Ascending aorta (tissue), 2 donors: ENCODE data around the gene KRT76. TPM values are rescaled to one million over a fixed set of nuclear protein-coding genes. Genes with fewer than 3 reads are reported as not detected.

Experiments used
- DNase-seq, 2 donors: peaks; one replicate each; pipeline ENCODE4 v3.0.0-alpha.2; 2019; ENCODE audit warnings: low spot score in 2 of 2
- H3K27ac ChIP-seq, 2 donors: fragments of 200-600 bp; sonication (generic); one replicate each; pipeline ENCODE4 v1.5.1; 2016 to 2017; ENCODE audit warnings: mild to moderate bottlenecking in 1 of 2
- H3K27me3 ChIP-seq: fragments of 200-600 bp; sonication (generic); one replicate; pipeline ENCODE4 v1.5.1; 2017
- H3K36me3 ChIP-seq, 2 donors: fragments of 200-600 bp; sonication (generic); one replicate each; pipeline ENCODE4 v1.5.1; 2016
- H3K4me1 ChIP-seq, 2 donors: fragments of 200-600 bp; sonication (generic); one replicate each; pipeline ENCODE4 v1.5.1; 2016 to 2017; ENCODE audit warnings: mild to moderate bottlenecking in 1 of 2
- H3K4me3 ChIP-seq, 2 donors: fragments of 200-600 bp; sonication (generic); one replicate each; pipeline ENCODE4 v1.5.1; 2016 to 2017; ENCODE audit warnings: mild to moderate bottlenecking in 1 of 2
- H3K9me3 ChIP-seq, 2 donors: fragments of 200-600 bp; sonication (generic); one replicate each; pipeline ENCODE4 v1.5.1; 2016
- intact Hi-C: fragments of 100-400 bp; cut with DNase I; formaldehyde crosslinking; loops from one replicate; pipeline ENCODE4 v1.15.1; 2023
- total RNA-seq: library from RNA; depleted of rRNA; stranded (reverse); fragments of >200 nt; gene quantifications from one replicate; pipeline ENCODE4 v1.1.0, GENCODE V29; 2016
- TF ChIP-seq, protein P1 (sequence below), 3 experiments: fragments of 200-600 bp in 2 of 3; fragments of 450-650 bp in 1 of 3; sonication (generic) in 2 of 3; IDR thresholded peaks; one replicate each; pipeline ENCODE4 v1.5.1; 2016 to 2019; ENCODE audit warnings: antibody characterized with exemption in 3 of 3, mild to moderate bottlenecking in 1 of 3, moderate library complexity in 1 of 3

KRT76 gene
- total RNA-seq, 1 donor from 2014 or later, result not detected

DNA sequence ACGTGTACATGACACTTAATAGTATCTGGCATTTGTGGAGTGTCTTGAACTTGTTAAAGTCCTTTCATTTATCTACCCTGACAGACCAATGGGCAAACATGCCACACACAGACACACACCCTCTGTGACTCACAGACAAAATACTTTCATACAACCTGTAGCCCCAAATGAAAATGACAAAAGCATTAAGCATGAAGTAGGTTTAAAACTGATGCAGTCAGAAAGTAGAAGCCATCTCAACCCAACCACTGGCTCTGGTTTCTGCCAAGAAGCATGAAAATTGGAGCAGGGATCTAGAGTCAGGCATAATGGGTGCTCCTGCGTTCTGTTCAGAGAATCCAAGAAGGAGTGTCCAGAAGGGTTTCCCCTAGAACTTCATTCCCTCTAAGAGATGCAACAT lies 50.7 kb downstream of the KRT76 start:
- no peak for DNase-seq

DNA sequence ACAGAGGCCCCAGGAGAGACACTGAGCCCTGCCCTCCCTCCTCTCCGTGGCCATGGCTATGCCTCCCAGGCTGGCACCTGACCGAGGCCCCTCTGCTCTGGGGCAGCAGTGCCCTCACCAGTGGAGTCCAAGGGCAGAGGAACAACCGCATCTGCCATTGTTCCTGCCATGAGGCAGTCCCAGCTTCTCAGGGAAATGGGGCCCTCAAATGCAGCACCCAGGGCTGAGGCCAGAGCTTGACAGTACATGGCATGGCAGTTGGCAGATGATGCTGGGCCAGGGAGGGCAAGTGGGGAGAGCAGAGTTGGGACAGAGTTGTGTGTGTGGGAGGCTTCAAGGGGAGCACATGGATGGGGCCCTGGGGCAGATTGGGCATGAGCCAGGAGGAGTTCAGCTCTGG lies 52.8 kb downstream of the KRT76 start:
- TF ChIP-seq, protein P1, sequence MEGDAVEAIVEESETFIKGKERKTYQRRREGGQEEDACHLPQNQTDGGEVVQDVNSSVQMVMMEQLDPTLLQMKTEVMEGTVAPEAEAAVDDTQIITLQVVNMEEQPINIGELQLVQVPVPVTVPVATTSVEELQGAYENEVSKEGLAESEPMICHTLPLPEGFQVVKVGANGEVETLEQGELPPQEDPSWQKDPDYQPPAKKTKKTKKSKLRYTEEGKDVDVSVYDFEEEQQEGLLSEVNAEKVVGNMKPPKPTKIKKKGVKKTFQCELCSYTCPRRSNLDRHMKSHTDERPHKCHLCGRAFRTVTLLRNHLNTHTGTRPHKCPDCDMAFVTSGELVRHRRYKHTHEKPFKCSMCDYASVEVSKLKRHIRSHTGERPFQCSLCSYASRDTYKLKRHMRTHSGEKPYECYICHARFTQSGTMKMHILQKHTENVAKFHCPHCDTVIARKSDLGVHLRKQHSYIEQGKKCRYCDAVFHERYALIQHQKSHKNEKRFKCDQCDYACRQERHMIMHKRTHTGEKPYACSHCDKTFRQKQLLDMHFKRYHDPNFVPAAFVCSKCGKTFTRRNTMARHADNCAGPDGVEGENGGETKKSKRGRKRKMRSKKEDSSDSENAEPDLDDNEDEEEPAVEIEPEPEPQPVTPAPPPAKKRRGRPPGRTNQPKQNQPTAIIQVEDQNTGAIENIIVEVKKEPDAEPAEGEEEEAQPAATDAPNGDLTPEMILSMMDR (IDR thresholded peaks at IDR 0.05), result no peak
- no peak for DNase-seq
- Histone ChIP-seq H3K27ac (no peak overlapping the region), H3K36me3 (no peaks in the 10 kb centered on the region), H3K9me3 (no peaks in the 10 kb centered on the region), H3K27me3 (no peaks in the 10 kb centered on the region), H3K4me1 (no peaks in the 10 kb centered on the region), H3K4me3 (no peak overlapping the region)
- intact Hi-C loops, result no loop called here

More for the DNA sequence above, 50.7 kb downstream of the KRT76 start:
- Histone ChIP-seq H3K9me3 (no peaks in the 10 kb centered on the region), H3K27me3 (no peaks in the 10 kb centered on the region), H3K4me1 (no peaks in the 10 kb centered on the region), H3K36me3 (no peaks in the 10 kb centered on the region), H3K4me3 (no peak overlapping the region), H3K27ac (no peak overlapping the region)
- intact Hi-C loops, result no loop called here
- TF ChIP-seq, protein P1 (IDR thresholded peaks at IDR 0.05), result no peak

DNA sequence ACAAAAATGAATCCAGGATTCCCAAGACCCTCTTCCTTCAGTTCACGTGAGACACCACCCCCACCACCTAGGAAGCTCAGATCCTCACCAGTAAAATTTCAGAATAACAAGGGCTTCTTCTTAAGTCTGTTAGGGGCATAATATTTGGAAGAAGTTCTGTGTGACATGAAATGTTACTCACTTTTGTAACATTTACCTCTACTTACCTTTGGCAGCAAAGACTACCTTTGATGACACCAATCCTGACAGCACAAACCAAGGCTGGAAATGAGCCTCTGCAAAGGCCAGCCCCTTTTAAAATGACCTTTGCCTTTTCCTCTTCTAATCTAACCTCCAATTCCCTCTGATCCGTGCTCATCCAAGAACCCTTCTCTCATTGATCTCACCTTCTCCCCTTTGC lies 54.5 kb downstream of the KRT76 start:
- Histone ChIP-seq H3K27me3 (no peaks in the 10 kb centered on the region), H3K9me3 (no peaks in the 10 kb centered on the region), H3K27ac (no peak overlapping the region), H3K36me3 (no peaks in the 10 kb centered on the region), H3K4me3 (no peak overlapping the region), H3K4me1 (no peaks in the 10 kb centered on the region)
- TF ChIP-seq, protein P1 (IDR thresholded peaks at IDR 0.05), result no peak
- DNase-seq, result no peak
- intact Hi-C loops, result no loop called here

DNA sequence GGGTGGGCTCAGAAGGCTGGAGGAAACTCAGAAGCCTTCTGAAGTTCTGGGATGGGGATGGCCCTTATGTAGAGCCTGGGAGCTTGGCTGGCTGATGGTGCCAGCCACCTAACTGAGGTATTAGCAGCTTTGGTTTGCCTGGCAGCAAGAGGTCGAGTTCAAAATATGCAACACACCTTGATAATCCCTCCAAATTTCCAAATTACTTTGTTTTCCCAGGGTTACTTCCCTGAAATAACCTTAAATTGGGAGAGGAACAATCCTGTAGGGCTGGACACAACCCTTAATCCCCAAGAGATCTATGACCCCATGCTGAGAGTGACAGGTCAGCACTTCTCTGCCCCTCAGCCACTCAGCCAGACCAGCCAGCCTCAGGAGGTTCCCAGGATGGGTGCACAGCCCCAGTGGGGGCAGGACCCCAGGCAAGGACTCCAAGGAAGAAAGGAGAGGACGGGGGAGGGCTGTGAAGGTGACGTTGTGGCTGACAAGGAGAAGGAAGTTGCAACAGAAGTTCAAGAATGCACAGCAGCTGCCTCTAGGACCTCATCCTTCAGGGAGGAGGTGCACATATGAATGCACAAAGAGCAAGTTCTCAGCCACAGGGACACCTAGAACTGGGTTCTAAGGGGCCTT lies 55.2 kb downstream of the KRT76 start:
- intact Hi-C loops, result no loop called here
- TF ChIP-seq, protein P1 (IDR thresholded peaks at IDR 0.05), result no peak

DNA sequence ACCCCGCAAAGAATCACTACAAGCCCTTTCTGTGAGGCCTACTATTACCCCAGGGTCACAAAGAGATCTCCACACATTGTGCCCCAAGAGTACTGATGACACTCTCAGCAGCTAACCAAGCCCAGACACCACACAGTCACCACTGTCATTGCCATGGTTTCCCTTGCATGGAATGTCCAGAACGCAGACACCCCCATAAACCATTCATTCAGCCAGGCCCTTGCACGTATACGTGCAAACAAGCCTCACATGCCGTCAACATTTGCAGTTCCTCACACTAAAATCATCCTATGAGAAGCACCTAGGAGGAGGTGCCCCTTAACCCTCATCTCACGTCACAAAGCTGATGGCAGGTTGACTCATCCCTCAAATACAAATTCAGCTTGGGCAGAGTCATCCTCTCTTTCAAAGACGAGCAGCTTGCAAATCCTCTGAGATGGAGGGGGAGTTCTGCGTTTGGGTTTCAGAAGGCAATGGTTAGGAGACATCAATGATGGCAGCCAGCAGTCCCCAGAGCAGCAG lies 56.7 kb downstream of the KRT76 start:
- intact Hi-C loops, result no loop called here
- Histone ChIP-seq H3K4me3 (no peak overlapping the region), H3K9me3 (no peaks in the 10 kb centered on the region), H3K36me3 (no peaks in the 10 kb centered on the region), H3K4me1 (no peaks in the 10 kb centered on the region), H3K27ac (no peak overlapping the region), H3K27me3 (no peaks in the 10 kb centered on the region)
- DNase-seq, result no peak
- TF ChIP-seq, protein P1 (IDR thresholded peaks at IDR 0.05), result no peak

More for the DNA sequence above, 55.2 kb downstream of the KRT76 start:
- Histone ChIP-seq H3K27ac (no peak overlapping the region), H3K4me3 (no peak overlapping the region), H3K9me3 (no peaks in the 10 kb centered on the region), H3K4me1 (no peaks in the 10 kb centered on the region), H3K36me3 (no peaks in the 10 kb centered on the region), H3K27me3 (no peaks in the 10 kb centered on the region)
- DNase-seq, result no peak

Other genes starting within 250 kb of the KRT76 start
- not detected for gene KRT71, start 224.2 kb downstream of the KRT76 start, total RNA-seq
- not detected for gene KRT74, start 203.5 kb downstream of the KRT76 start, total RNA-seq
- gene KRT72, start 175.9 kb downstream of the KRT76 start, total RNA-seq, result not detected
- not detected for gene KRT73, start 158.8 kb downstream of the KRT76 start, total RNA-seq
- gene KRT2, start 125.1 kb downstream of the KRT76 start, total RNA-seq, result not detected
- not detected for gene KRT1, start 96.9 kb downstream of the KRT76 start, total RNA-seq
- not detected for gene KRT77, start 73.8 kb downstream of the KRT76 start, total RNA-seq
- gene KRT3, start 18.8 kb upstream of the KRT76 start, total RNA-seq, result not detected
- not detected for gene KRT4, start 36.8 kb upstream of the KRT76 start, total RNA-seq
- not detected for gene KRT79, start 57.0 kb upstream of the KRT76 start, total RNA-seq
- gene KRT78, start 71.6 kb upstream of the KRT76 start, total RNA-seq, result not detected
- 54.3 TPM for gene KRT8, start 127.7 kb upstream of the KRT76 start, total RNA-seq
- gene KRT18, start 171.8 kb upstream of the KRT76 start, total RNA-seq, result 285 TPM
- gene EIF4B, start 229.1 kb upstream of the KRT76 start, total RNA-seq, result 181 TPM